Measurements from ENCODE around the gene MANBA.
"Not testable (repeated sequence)": the region's sequence is repeated elsewhere in the genome, so short reads cannot be mapped to it uniquely, and the experiment has no call there.

The MANBA gene

GRCh38 chr4:102718833-102719575, 41.8 kb downstream of the MANBA start:
- DNase-seq: not testable (repeated sequence)

GRCh38 chr4:102717448-102718092, 43.2 kb downstream of the MANBA start:
- no peak for DNase-seq

GRCh38 chr4:102715057-102715456, 45.7 kb downstream of the MANBA start:
- no peak for DNase-seq

- not testable (repeated sequence) for DNase-seq
Measured at GRCh38 chr4:102713774-102714173, 47.0 kb downstream of the MANBA start.

GRCh38 chr4:102713096-102713495, 47.7 kb downstream of the MANBA start:
- DNase-seq: no peak

- DNase-seq: no peak
Measured at GRCh38 chr4:102710986-102711385, 49.8 kb downstream of the MANBA start.

- not testable (repeated sequence) for DNase-seq
Measured at GRCh38 chr4:102709060-102709459, 51.7 kb downstream of the MANBA start.

GRCh38 chr4:102707150-102707549, 53.6 kb downstream of the MANBA start:
- no peak for DNase-seq

GRCh38 chr4:102705391-102705935, 55.3 kb downstream of the MANBA start:
- DNase-seq: no peak

- no peak for DNase-seq
Measured at GRCh38 chr4:102696758-102697157, 64.0 kb downstream of the MANBA start.

GRCh38 chr4:102694791-102695190, 66.0 kb downstream of the MANBA start:
- DNase-seq: no peak

- DNase-seq: no peak
Measured at GRCh38 chr4:102693861-102694260, 66.9 kb downstream of the MANBA start.

- DNase-seq: no peak
Measured at GRCh38 chr4:102693262-102693850, 67.4 kb downstream of the MANBA start.

- DNase-seq: no peak
Measured at GRCh38 chr4:102692474-102692873, 68.3 kb downstream of the MANBA start.

- DNase-seq: no peak
Measured at GRCh38 chr4:102687982-102688433, 72.8 kb downstream of the MANBA start.

GRCh38 chr4:102687373-102687981, 73.3 kb downstream of the MANBA start:
- no peak for DNase-seq

GRCh38 chr4:102685768-102686167, 75.0 kb downstream of the MANBA start:
- no peak for DNase-seq

GRCh38 chr4:102684610-102685052, 76.1 kb downstream of the MANBA start:
- no peak for DNase-seq

GRCh38 chr4:102683881-102684609, 76.7 kb downstream of the MANBA start:
- DNase-seq: no peak

GRCh38 chr4:102678695-102679335, 82.0 kb downstream of the MANBA start:
- no peak for DNase-seq

- no peak for DNase-seq
Measured at GRCh38 chr4:102678107-102678506, 82.7 kb downstream of the MANBA start.

GRCh38 chr4:102675141-102675540, 85.6 kb downstream of the MANBA start:
- DNase-seq: no peak
